Measurements from ENCODE around the gene LRPAP1. TPM values are rescaled to one million over a fixed set of nuclear protein-coding genes. Genes with fewer than 3 reads are reported as not detected.
"Not testable (repeated sequence)": the region's sequence is repeated elsewhere in the genome, so short reads cannot be mapped to it uniquely, and the experiment has no call there.

The LRPAP1 gene
- total RNA-seq, 1 donor from 2014 or later, result 147 TPM

DNA sequence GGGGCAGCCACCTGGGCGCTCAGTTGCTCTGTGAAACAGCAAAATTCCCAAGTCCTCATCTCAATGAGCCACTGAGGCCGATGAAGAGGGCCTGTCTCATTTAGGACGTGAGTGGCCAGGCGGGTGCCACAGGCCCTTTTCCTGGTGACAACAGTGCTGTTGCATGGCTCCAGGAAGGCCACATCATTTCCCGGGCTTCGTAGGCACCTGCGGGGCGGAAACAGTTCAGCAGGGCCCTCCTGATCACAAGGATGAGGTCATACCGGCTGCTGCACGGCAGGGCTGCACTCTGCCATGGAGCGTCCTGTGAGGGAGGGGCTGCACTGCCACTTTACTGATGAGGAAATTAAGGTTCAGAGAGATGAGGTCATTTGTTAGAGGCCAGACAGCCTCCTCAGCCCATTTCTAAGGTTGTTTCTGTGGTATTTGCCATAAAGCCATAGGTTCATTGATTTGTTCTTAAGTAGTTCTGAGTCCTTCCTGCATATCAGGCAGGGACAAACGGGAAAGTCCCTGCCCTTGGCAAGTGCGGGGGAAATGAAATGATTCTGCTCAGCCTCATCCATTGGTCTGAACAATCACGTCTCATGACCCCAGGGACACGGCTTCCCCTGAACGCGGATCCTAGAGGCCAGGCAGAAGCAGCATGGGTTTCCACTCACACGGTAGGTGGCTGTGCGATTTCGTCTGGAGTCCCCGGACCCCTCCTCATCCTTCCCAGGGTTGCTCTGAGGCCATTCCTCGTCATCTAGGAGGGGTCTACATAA is 12.2 kb upstream of the LRPAP1 start:
- not testable (repeated sequence) for H3K27me3 ChIP-seq (ENCODE audit: control insufficient read depth, insufficient read depth, low read length); DNase-seq (ENCODE audit: low read depth); H3K4me3 ChIP-seq (ENCODE audit: low read depth, low read length); H3K36me3 ChIP-seq (ENCODE audit: control insufficient read depth, insufficient read depth, low read length)

- not testable (repeated sequence) for H3K4me3 ChIP-seq (ENCODE audit: low read depth, low read length); DNase-seq (ENCODE audit: low read depth); H3K27me3 ChIP-seq (ENCODE audit: control insufficient read depth, insufficient read depth, low read length); H3K36me3 ChIP-seq (ENCODE audit: control insufficient read depth, insufficient read depth, low read length)
Observed at GRCh38 chr4:3543415-3543814, 11.2 kb upstream of the LRPAP1 start.

DNA sequence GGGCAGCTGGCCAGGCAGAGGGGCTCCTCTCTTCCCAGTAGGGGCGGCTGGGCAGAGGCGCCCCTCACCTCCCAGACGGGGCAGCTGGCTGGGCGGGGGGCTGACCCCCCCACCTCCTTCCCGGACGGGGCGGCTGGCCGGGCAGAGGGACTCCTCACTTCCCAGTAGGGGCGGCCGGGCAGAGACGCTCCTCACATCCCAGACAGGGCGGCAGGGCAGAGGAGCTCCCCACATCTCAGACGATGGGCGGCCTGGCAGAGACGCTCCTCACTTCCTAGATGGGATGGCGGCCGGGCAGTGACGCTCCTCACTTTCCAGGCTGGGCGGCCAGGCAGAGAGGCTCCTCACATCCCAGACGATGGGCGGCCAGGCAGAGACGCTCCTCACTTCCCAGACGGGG is 6.7 kb upstream of the LRPAP1 start:
- H3K4me3 ChIP-seq (ENCODE audit: low read depth, low read length), result not testable (repeated sequence)

GRCh38 chr4:3535812-3536211 is 3.6 kb upstream of the LRPAP1 start:
- DNase-seq (ENCODE audit: low read depth); H3K27me3 ChIP-seq (ENCODE audit: control insufficient read depth, insufficient read depth, low read length); H3K4me3 ChIP-seq (ENCODE audit: low read depth, low read length); H3K36me3 ChIP-seq (ENCODE audit: control insufficient read depth, insufficient read depth, low read length): not testable (repeated sequence)

More for the DNA sequence above, 6.7 kb upstream of the LRPAP1 start:
- not testable (repeated sequence) for H3K27me3 ChIP-seq (ENCODE audit: control insufficient read depth, insufficient read depth, low read length); H3K36me3 ChIP-seq (ENCODE audit: control insufficient read depth, insufficient read depth, low read length); DNase-seq (ENCODE audit: low read depth)

GRCh38 chr4:3533423-3533820 is 1.2 kb upstream of the LRPAP1 start:
- no peak overlapping the region for H3K4me3 ChIP-seq (ENCODE audit: low read depth, low read length)
- no peaks in the 10 kb centered on the region for H3K27me3 ChIP-seq (ENCODE audit: control insufficient read depth, insufficient read depth, low read length)
- peaks cover 1% of the 10 kb centered on the region for H3K36me3 ChIP-seq (ENCODE audit: control insufficient read depth, insufficient read depth, low read length)
- DNase-seq (ENCODE audit: low read depth), result no peak
- TF ChIP-seq CTCF (IDR thresholded peaks at IDR 0.05; ENCODE audit: insufficient read depth, low read length, poor library complexity, severe bottlenecking), result no peak

GRCh38 chr4:3532751-3533422 is 665 bp upstream of the LRPAP1 start:
- H3K4me3 ChIP-seq (ENCODE audit: low read depth, low read length), result peak overlapping the region; percentile 34
- no peak for DNase-seq (ENCODE audit: low read depth)
- TF ChIP-seq CTCF (IDR thresholded peaks at IDR 0.05; ENCODE audit: insufficient read depth, low read length, poor library complexity, severe bottlenecking), result no peak
- H3K27me3 ChIP-seq (ENCODE audit: control insufficient read depth, insufficient read depth, low read length), result no peaks in the 10 kb centered on the region
- H3K36me3 ChIP-seq (ENCODE audit: control insufficient read depth, insufficient read depth, low read length), result peaks cover 1% of the 10 kb centered on the region

GRCh38 chr4:3531318-3531878 is 824 bp downstream of the LRPAP1 start:
- Histone ChIP-seq H3K36me3 (ENCODE audit: control insufficient read depth, insufficient read depth, low read length) (peaks cover 1% of the 10 kb centered on the region), H3K27me3 (ENCODE audit: control insufficient read depth, insufficient read depth, low read length) (no peaks in the 10 kb centered on the region), H3K4me3 (ENCODE audit: low read depth, low read length) (peak overlapping the region; percentile 78)
- no peak for TF ChIP-seq CTCF (IDR thresholded peaks at IDR 0.05; ENCODE audit: insufficient read depth, low read length, poor library complexity, severe bottlenecking)
- no peak for DNase-seq (ENCODE audit: low read depth)
